Measurements from ENCODE around the gene ZFYVE16. TPM values are rescaled to one million over a fixed set of nuclear protein-coding genes. Genes with fewer than 3 reads are reported as not detected.
"Not testable (repeated sequence)": the region's sequence is repeated elsewhere in the genome, so short reads cannot be mapped to it uniquely, and the experiment has no call there.

Gene ZFYVE16
- total RNA-seq, 4 donors from 2014 or later: 13.3 to 119 (median 64.8) TPM

DNA sequence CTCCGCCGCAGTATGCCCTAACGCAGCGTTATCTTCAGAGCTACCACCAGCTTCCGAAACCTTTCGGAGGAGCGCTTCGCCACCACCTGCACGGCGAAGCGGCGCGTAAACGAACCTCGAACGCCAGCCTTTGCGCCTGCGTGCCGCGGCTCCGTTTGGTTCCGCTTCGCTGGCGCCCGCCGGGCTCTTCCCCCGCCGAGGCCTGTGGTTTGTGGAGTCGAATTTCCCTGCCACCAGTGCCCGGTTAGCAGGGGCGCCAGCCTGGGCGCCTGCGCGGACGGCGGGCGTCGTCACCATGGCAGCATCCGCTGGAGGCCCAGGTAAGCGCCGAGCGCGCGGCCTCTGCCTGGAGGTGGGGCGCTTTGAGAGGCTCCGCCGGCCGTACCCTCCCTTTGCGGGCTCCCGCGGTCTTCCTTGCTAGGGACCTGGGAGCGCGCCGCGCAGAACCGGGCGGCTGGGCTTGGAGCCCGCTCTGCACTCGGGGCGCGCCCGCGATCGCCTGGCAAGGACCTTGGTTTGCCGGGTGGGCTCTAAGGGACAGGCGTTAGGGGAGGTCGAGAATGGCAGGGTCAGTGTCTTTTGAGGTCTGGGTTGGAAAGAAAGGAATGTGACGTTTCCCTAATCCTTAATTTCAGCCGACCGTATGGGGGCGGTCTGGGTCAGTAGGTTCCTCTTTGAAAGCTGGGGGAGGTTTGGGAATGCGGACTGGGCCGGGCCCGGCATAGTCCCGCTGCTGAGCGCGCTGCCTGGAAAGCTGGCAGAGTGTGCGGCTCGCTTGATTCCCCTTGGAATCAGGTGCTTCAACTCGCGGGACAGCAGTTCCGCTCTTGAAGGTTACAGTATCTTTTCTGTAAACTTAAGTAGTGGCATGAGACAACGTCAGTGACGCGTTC, 80.2 kb downstream of the ZFYVE16 start, which contains the start of gene FAM151B:
Gene FAM151B, plus strand, starts transcription at position 272 of the 893 bp plus-strand sequence. Its CDS starts 24 bp downstream, at position 296.
- peak within 1 kb of the TSS; percentile 53 to 79 for H3K27ac ChIP-seq
- TF ChIP-seq POLR2A (IDR thresholded peaks at IDR 0.05): peak in 1 of 2 donors; percentile 45
- TF ChIP-seq, protein P1, sequence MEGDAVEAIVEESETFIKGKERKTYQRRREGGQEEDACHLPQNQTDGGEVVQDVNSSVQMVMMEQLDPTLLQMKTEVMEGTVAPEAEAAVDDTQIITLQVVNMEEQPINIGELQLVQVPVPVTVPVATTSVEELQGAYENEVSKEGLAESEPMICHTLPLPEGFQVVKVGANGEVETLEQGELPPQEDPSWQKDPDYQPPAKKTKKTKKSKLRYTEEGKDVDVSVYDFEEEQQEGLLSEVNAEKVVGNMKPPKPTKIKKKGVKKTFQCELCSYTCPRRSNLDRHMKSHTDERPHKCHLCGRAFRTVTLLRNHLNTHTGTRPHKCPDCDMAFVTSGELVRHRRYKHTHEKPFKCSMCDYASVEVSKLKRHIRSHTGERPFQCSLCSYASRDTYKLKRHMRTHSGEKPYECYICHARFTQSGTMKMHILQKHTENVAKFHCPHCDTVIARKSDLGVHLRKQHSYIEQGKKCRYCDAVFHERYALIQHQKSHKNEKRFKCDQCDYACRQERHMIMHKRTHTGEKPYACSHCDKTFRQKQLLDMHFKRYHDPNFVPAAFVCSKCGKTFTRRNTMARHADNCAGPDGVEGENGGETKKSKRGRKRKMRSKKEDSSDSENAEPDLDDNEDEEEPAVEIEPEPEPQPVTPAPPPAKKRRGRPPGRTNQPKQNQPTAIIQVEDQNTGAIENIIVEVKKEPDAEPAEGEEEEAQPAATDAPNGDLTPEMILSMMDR (IDR thresholded peaks at IDR 0.05): no peak
- peak; percentile 73 to 74 for DNase-seq
- H3K4me3 ChIP-seq: peak within 1 kb of the TSS; percentile 45 to 83
- H3K9me3 ChIP-seq: peaks cover 0 to 2% of the 10 kb centered on the region in 2 donors
- H3K4me1 ChIP-seq: no peaks in the 10 kb centered on the region
- H3K27me3 ChIP-seq: no peaks in the 10 kb centered on the region
- no peaks in the 10 kb centered on the region for H3K36me3 ChIP-seq
- intact Hi-C loops (cut with DNase I; ENCODE audit: low total_unique reads): no loop called here

DNA sequence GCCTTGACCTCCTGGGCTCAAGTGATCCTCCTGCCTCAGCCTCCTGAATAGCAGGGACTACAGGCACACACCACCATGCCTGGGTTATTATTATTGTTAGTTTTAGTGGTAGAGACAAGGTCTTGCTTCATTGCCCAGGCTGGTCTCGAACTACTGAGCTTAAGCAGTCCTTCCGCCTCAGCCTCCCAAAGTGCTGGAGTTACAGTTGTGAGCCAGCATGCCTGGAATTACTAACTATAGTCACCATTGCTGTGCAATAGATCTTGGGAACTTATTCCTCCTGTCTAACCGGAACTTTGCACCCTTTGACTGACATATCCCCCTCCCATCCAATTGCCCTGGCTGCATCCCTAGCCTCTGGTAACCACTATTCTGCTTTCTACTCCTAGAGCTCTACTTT, 83.4 kb downstream of the ZFYVE16 start:
- H3K36me3 ChIP-seq: no peaks in the 10 kb centered on the region
- no peaks in the 10 kb centered on the region for H3K4me1 ChIP-seq
- no peak overlapping the region for H3K27ac ChIP-seq
- no peaks in the 10 kb centered on the region for H3K27me3 ChIP-seq
- H3K4me3 ChIP-seq: no peak overlapping the region
- H3K9me3 ChIP-seq: no peaks in the 10 kb centered on the region
- no peak for TF ChIP-seq POLR2A (IDR thresholded peaks at IDR 0.05)
- TF ChIP-seq, protein P1 (IDR thresholded peaks at IDR 0.05): no peak
- DNase-seq: no peak
- intact Hi-C loops (cut with DNase I; ENCODE audit: low total_unique reads): no loop called here

DNA sequence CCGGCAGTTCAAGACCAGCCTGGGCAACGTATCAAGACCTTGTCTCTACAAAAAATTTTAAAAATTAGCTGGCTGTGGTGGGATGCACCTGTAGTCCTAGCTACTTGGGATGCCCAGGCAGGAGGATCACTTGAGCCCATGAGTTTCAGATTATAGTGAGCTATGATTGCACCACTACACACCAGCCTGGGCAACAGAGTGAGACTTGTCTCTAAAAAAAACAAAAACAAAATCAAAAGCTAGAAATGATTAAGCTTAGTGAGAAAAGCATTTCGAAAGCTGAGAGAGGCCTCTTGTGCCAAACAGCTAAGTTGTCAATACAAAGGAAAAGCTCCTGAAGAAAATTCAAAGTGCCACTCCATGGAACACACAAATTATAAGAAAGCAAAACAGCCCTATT, 84.9 kb downstream of the ZFYVE16 start:
- Histone ChIP-seq H3K27me3 (no peaks in the 10 kb centered on the region), H3K4me1 (no peaks in the 10 kb centered on the region), H3K9me3 (no peaks in the 10 kb centered on the region), H3K4me3 (no peak overlapping the region), H3K27ac (no peak overlapping the region), H3K36me3 (no peaks in the 10 kb centered on the region)
- DNase-seq: no peak
- intact Hi-C loops (cut with DNase I; ENCODE audit: low total_unique reads): no loop called here
- TF ChIP-seq, protein P1 (IDR thresholded peaks at IDR 0.05): no peak
- TF ChIP-seq POLR2A (IDR thresholded peaks at IDR 0.05): no peak

DNA sequence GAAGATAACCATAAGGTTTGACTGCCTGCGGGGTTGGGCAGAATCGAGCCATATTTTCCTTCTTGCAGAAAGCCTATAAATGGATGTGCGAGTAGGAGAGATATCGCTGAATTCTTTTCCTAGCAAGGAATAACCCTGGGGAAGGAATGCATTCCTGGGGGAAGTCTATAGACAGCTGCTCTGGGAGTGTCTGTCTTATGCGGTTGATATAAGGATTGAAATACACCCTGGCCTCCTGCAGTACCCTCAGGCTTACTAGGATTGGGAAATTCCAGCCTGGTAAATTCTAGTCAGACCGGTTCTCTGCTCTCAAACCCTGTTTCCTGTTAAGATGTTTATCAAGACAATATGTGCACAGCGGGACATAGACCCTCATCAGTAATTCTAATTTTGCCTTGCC, 85.6 kb downstream of the ZFYVE16 start:
- H3K4me3 ChIP-seq; H3K9me3 ChIP-seq; H3K4me1 ChIP-seq; H3K27ac ChIP-seq; H3K36me3 ChIP-seq; H3K27me3 ChIP-seq; DNase-seq; intact Hi-C loops (cut with DNase I; ENCODE audit: low total_unique reads): not testable (repeated sequence)

DNA sequence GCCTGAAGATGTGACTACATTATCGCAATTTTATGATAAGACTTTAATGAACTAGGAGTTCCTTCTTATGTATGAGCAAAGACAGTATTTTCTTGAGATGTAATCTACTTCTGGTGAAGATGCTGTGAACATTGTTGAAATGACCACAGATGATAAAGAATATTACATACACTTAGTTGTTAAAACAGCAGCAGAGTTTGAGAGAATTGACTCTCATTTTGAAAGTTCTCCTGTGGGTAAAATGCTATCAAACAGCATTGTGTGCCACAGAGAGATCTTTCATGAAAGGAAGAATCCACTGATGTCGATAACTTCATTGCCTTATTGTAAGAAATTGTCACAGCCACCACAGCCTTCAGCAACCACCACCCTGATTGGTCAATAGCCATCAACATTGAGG, 88.0 kb downstream of the ZFYVE16 start:
- Histone ChIP-seq H3K36me3 (no peaks in the 10 kb centered on the region), H3K4me3 (no peak overlapping the region), H3K27me3 (no peaks in the 10 kb centered on the region), H3K4me1 (no peaks in the 10 kb centered on the region), H3K27ac (no peak overlapping the region), H3K9me3 (no peaks in the 10 kb centered on the region)
- no peak for DNase-seq
- no peak for TF ChIP-seq POLR2A (IDR thresholded peaks at IDR 0.05)
- TF ChIP-seq, protein P1 (IDR thresholded peaks at IDR 0.05): no peak
- intact Hi-C loops (cut with DNase I; ENCODE audit: low total_unique reads): no loop called here

All from uterus (tissue), 4 donors.